ENCODE measurements around the gene MEF2C.

DNA sequence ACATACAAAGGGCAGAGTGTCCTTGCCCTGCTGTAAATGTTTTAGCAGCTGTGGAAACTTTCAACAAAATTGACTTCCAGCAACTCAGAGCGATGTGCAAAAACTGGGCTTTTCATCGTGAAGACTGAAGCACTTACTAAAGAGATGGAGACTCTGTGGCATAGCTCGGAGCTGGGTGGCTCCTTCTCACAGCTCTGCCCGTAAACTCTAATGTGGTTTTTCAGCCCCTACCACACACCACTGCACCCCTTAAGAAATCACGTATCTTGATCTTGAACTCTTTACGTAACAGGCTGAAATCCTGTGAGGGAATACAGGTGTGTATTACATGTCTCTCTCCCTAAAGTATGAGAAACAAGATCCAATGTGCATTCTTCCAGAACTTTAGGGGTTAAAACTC is 124.4 kb downstream of the MEF2C start:
- no peak for TF ChIP-seq GATA3 (IDR thresholded peaks at IDR 0.05; ENCODE audit: low read depth, low read length)
- no peak for TF ChIP-seq GATA2 (IDR thresholded peaks at IDR 0.05; ENCODE audit: low read depth, low read length)

Measured in SH-SY5Y (cell line).